Left lung (tissue), 14 donors: ENCODE results near the gene ZBED3. TPM values are rescaled to one million over a fixed set of nuclear protein-coding genes. Genes with fewer than 3 reads are reported as not detected.
A peak's percentile ranks its signal among the peaks of the same experiment; 100 is the strongest.

Source experiments
- ATAC-seq: fragments of 200-7000 bp; cut with Tn5 transposase; one replicate; pipeline ENCODE4 v1.9.1; 2020; ENCODE audit warnings: moderate library complexity
- DNase-seq, 4 donors: peaks; one replicate each; pipeline ENCODE4 v3.0.0-alpha.2; 2013 to 2020
- H3K27ac ChIP-seq, 2 donors: fragments of 200-600 bp; sonication (generic) in 1 of 2; one replicate each; pipeline versions ENCODE4 v1.5.0 to v1.8.0; 2020 to 2021
- H3K27me3 ChIP-seq, 2 donors: fragments of 200-600 bp; sonication (generic) in 1 of 2; one replicate each; pipeline versions ENCODE4 v1.5.0 to v1.8.0; 2020 to 2021
- H3K36me3 ChIP-seq, 2 donors: fragments of 200-600 bp; sonication (generic) in 1 of 2; one replicate each; pipeline versions ENCODE4 v1.5.0 to v1.8.0; 2020 to 2021
- H3K4me1 ChIP-seq, 2 donors: fragments of 200-600 bp; one replicate each; pipeline ENCODE4 v1.8.0; 2021
- H3K4me3 ChIP-seq, 2 donors: fragments of 200-600 bp; sonication (generic) in 1 of 2; one replicate each; pipeline versions ENCODE4 v1.5.0 to v1.8.0; 2020 to 2021; ENCODE audit warnings: mild to moderate bottlenecking in 1 of 2
- H3K9me3 ChIP-seq, 2 donors: fragments of 200-600 bp; sonication (generic) in 1 of 2; one replicate each; pipeline versions ENCODE4 v1.5.0 to v1.8.0; 2020 to 2021
- intact Hi-C, 2 donors: fragments of 100-400 bp; cut with DNase I; formaldehyde crosslinking; loops; one replicate each; pipeline versions ENCODE4 v1.11.2 to v1.14.2; 2022
- long read RNA-seq, 12 donors: library from polyadenylated mRNA in 2 of 12; unstranded in 2 of 12; transcript quantifications; one replicate each; pipeline ENCODE4 v2.0.0 and lab custom pipeline, GENCODE V29; 2019 to 2026
- polyA plus RNA-seq, 6 donors: library from polyadenylated mRNA; unstranded; fragments of 120-200 nt; gene quantifications; one replicate each; pipeline ENCODE4 v1.2.1, GENCODE V29; 2013; ENCODE audit not compliant: insufficient read length in 6 of 6
- total RNA-seq, 2 donors: library from RNA; stranded (reverse); fragmentation: NEBNext Ultra II Directional; extraction: Animal tissue kit (Norgen Biotek cat#: 25700); gene quantifications; one replicate each; pipeline ENCODE4 v1.2.1, GENCODE V29; 2021
- TF ChIP-seq, protein P1 (sequence below), 2 donors: fragments of 200-600 bp; sonication (generic) in 1 of 2; IDR thresholded peaks; one replicate each; pipeline versions ENCODE4 v1.5.0 to v1.8.0; 2021; ENCODE audit warnings: antibody characterized with exemption in 2 of 2
- donor health status: DM: no; HTN: yes; CAD: no.
- donor health status: DM: no; HTN: no; CAD: no.

ZBED3 gene, protein sequence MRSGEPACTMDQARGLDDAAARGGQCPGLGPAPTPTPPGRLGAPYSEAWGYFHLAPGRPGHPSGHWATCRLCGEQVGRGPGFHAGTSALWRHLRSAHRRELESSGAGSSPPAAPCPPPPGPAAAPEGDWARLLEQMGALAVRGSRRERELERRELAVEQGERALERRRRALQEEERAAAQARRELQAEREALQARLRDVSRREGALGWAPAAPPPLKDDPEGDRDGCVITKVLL
- 10 to 100 TPM; 11.9 to 13.6 TPM for total RNA-seq
- 10 to 100 TPM; 28.2 to 32.4 (median 29.3) TPM for polyA plus RNA-seq
- long read RNA-seq, donor 1, full-length matches to known transcripts = 18 of 18 reads
- long read RNA-seq, donor 1, partial matches to known transcripts = 0 of 18 reads
- long read RNA-seq, donor 1, other reads (novel, unspliced or antisense) = 0 of 18 reads
- long read RNA-seq, donor 2, full-length matches to known transcripts = 10 of 10 reads
- long read RNA-seq, donor 2, partial matches to known transcripts = 0 of 10 reads
- long read RNA-seq, donor 2, other reads (novel, unspliced or antisense) = 0 of 10 reads
- long read RNA-seq, donor 3, full-length matches to known transcripts = 3 of 3 reads
- long read RNA-seq, donor 3, partial matches to known transcripts = 0 of 3 reads
- long read RNA-seq, donor 3, other reads (novel, unspliced or antisense) = 0 of 3 reads
- long read RNA-seq, donor 4, full-length matches to known transcripts = 1 of 2 reads
- long read RNA-seq, donor 4, partial matches to known transcripts = 0 of 2 reads
- long read RNA-seq, donor 4, other reads (novel, unspliced or antisense) = 1 of 2 reads
- long read RNA-seq, donor 5, full-length matches to known transcripts = 9 of 9 reads
- long read RNA-seq, donor 5, partial matches to known transcripts = 0 of 9 reads
- long read RNA-seq, donor 5, other reads (novel, unspliced or antisense) = 0 of 9 reads
- long read RNA-seq, donor 6, full-length matches to known transcripts = 8 of 8 reads
- long read RNA-seq, donor 6, partial matches to known transcripts = 0 of 8 reads
- long read RNA-seq, donor 6, other reads (novel, unspliced or antisense) = 0 of 8 reads
- long read RNA-seq, donor 7, full-length matches to known transcripts = 4 of 4 reads
- long read RNA-seq, donor 7, partial matches to known transcripts = 0 of 4 reads
- long read RNA-seq, donor 7, other reads (novel, unspliced or antisense) = 0 of 4 reads
- long read RNA-seq, donor 8, full-length matches to known transcripts = 10 of 10 reads
- long read RNA-seq, donor 8, partial matches to known transcripts = 0 of 10 reads
- long read RNA-seq, donor 8, other reads (novel, unspliced or antisense) = 0 of 10 reads
- long read RNA-seq, donor 9 = 0 reads
- long read RNA-seq, donor 10, partial matches to known transcripts = 0 of 3 reads
- long read RNA-seq, donor 10, other reads (novel, unspliced or antisense) = 3 of 3 reads
- long read RNA-seq, donor 11, full-length matches to known transcripts = 10 of 10 reads
- long read RNA-seq, donor 11, partial matches to known transcripts = 0 of 10 reads
- long read RNA-seq, donor 11, other reads (novel, unspliced or antisense) = 0 of 10 reads
- long read RNA-seq, donor 12, full-length matches to known transcripts = 13 of 13 reads
- long read RNA-seq, donor 12, partial matches to known transcripts = 0 of 13 reads
- long read RNA-seq, donor 12, other reads (novel, unspliced or antisense) = 0 of 13 reads

DNA sequence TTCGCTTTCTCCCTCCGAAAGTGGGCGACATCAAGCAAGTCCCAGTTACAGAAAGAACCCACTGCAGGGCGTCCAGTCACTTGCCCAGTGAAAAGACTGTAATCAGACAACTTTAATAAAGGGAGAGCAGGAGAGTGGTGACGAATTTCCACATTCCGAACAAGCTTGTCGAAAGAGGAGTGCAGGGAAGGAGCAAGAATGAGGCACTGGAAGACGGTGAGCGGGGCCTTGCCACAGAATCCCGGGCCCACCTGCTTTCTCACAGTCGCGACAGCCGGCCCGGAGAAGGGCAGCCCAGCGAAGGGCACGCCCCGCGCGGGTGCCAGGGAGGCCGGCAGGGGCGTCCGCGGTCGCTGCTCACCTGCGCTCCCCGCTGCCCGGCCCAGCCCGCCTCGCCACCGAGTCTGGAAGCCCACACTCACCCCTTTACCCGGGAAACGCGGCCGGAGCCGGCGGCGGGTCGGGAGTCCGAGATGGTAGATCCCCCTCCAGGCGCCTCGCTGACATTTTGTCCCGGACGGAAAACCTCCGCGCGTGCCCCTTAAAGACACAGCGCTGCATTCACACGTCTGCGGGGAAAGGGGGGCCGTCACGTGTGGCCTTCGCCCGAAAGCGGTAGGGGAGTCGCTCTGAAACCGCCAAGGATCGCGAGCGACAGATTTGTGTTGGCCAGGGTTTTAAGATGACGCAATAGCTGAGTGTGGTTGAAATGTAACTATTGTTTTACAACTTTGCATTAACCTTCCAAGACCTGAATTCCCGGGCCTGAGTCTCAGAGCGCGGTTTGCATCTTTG, at the start of gene ZBED3:
Gene ZBED3 (minus strand): TSS at position 597 of the 795 bp plus-strand sequence. CDS start 9,407 bp downstream, outside the sequence.
- intact Hi-C loops = no loop called here
- TF ChIP-seq, protein P1, sequence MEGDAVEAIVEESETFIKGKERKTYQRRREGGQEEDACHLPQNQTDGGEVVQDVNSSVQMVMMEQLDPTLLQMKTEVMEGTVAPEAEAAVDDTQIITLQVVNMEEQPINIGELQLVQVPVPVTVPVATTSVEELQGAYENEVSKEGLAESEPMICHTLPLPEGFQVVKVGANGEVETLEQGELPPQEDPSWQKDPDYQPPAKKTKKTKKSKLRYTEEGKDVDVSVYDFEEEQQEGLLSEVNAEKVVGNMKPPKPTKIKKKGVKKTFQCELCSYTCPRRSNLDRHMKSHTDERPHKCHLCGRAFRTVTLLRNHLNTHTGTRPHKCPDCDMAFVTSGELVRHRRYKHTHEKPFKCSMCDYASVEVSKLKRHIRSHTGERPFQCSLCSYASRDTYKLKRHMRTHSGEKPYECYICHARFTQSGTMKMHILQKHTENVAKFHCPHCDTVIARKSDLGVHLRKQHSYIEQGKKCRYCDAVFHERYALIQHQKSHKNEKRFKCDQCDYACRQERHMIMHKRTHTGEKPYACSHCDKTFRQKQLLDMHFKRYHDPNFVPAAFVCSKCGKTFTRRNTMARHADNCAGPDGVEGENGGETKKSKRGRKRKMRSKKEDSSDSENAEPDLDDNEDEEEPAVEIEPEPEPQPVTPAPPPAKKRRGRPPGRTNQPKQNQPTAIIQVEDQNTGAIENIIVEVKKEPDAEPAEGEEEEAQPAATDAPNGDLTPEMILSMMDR (IDR thresholded peaks at IDR 0.05) = no peak
- H3K4me1 ChIP-seq = peaks cover 0 to 18% of the 10 kb centered on the region in 2 donors
- H3K36me3 ChIP-seq = no peaks in the 10 kb centered on the region
- H3K27me3 ChIP-seq = no peaks in the 10 kb centered on the region
- ATAC-seq (peak; percentile 81), DNase-seq (peak; percentile 83 to 90 (median 86))
- peak within 1 kb of the TSS; percentile 69 to 74 for H3K4me3 ChIP-seq
- peak within 1 kb of the TSS; percentile 88 to 96 for H3K27ac ChIP-seq
- H3K9me3 ChIP-seq = no peaks in the 10 kb centered on the region

DNA sequence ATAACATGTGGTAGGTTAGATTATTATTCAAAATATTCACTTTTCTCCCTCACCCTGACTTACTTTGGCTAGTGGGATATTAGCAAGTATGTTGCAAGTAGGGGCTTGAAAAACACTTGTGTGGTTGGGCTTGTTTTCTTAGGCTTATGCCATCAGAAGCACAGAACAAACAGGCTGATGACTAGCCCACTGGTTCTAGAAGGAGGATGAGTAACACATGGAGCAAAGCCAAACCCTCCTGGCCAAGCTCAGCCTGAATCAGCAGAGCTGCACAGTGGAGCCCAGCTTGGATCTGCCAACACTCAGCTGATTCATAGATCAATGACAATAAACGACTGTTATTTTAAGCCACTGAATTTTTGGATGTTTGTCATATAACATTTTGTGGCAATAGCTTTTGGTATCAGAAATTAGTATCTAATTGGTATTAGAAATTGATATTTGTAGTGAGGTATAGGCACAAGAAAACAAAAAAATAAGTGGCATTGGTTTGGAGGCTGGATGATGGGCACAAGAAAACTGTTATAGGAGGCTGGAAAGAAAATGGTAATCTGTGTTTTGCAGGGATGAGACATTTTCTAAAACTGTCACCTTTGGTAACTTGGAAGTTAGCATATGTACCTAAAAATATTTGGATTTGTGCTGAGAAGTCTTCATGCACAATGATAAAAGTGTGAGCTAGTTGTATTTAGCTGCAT, 46.1 kb upstream of the ZBED3 start:
- ATAC-seq (peak; percentile 90), DNase-seq (peak in 2 of 4 donors; percentile 13 to 70)
- H3K4me1 ChIP-seq = no peaks in the 10 kb centered on the region
- no peaks in the 10 kb centered on the region for H3K9me3 ChIP-seq
- TF ChIP-seq, protein P1 (IDR thresholded peaks at IDR 0.05) = no peak
- intact Hi-C loops = loop anchor here in 1 of 2 donors (10.0 kb wide), 1 partner anchor 362 kb away; the partner anchor contains the start of gene WDR41
- no peaks in the 10 kb centered on the region for H3K36me3 ChIP-seq
- no peak overlapping the region for H3K27ac ChIP-seq
- H3K4me3 ChIP-seq = no peak overlapping the region
- no peaks in the 10 kb centered on the region for H3K27me3 ChIP-seq

DNA sequence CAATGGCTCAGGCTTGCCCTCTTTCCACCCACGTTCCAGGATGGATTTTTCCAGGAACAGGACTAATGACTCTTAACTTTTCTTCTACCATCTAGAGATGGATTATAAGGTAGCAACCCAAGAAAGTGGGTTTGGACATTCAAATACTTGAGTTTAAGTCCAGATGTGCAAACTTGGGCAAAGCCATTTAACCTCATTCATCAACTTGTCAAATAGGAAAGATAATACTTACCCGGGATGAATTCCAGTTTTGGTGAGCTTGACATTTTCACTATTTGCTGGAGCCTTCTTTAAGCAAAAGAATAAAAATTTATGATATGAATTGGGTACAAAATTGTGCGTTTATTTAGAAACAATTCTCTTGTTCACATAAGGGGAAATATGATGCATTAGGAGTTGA, 44.3 kb upstream of the ZBED3 start:
- no peak overlapping the region for H3K4me3 ChIP-seq
- H3K36me3 ChIP-seq = no peaks in the 10 kb centered on the region
- no peaks in the 10 kb centered on the region for H3K4me1 ChIP-seq
- no peak for DNase-seq
- H3K9me3 ChIP-seq = no peaks in the 10 kb centered on the region
- H3K27me3 ChIP-seq = no peaks in the 10 kb centered on the region
- ATAC-seq = no peak
- TF ChIP-seq, protein P1 (IDR thresholded peaks at IDR 0.05) = no peak
- intact Hi-C loops = loop anchor here in 1 of 2 donors (10.0 kb wide), 1 partner anchor 363 kb away; the partner anchor contains the start of gene WDR41
- H3K27ac ChIP-seq = no peak overlapping the region
